Fibroblast of villous mesenchyme (primary cell): ENCODE measurements around the gene TRA2B. TPM values are rescaled to one million over a fixed set of nuclear protein-coding genes. Genes with fewer than 3 reads are reported as not detected.

Source experiments
- DNase-seq: peaks from one replicate; pipeline ENCODE4 v3.0.0-alpha.2; 2010; ENCODE audit warnings: low read depth
- H3K4me3 ChIP-seq: 2 replicates; pipeline ENCODE4 v1.5.1; 2011; ENCODE audit warnings: low read depth, mild to moderate bottlenecking, low read length
- CTCF ChIP-seq: IDR thresholded peaks from 2 replicates; pipeline ENCODE4 v1.5.1; 2012; ENCODE audit warnings: low read depth, mild to moderate bottlenecking, low read length; ENCODE audit not compliant: insufficient read depth
- total RNA-seq: library from RNA; depleted of rRNA; stranded (reverse); fragments of >200 nt; gene quantifications from 2 replicates; pipeline ENCODE4 v1.2.3, GENCODE V29; 2012

Gene TRA2B
- total RNA-seq, 1 donor: 182 TPM

- no peak for DNase-seq
- TF ChIP-seq CTCF: no peak
- no peak overlapping the region for H3K4me3 ChIP-seq
Observed at GRCh38 chr3:185874119-185874518, 63.7 kb downstream of the TRA2B start.

GRCh38 chr3:185867650-185868049 lies 70.2 kb downstream of the TRA2B start:
- DNase-seq: no peak
- no peak overlapping the region for H3K4me3 ChIP-seq
- no peak for TF ChIP-seq CTCF

GRCh38 chr3:185866995-185867394 lies 70.8 kb downstream of the TRA2B start:
- no peak overlapping the region for H3K4me3 ChIP-seq
- no peak for DNase-seq
- TF ChIP-seq CTCF: no peak

- no peak for DNase-seq
- TF ChIP-seq CTCF: no peak
- H3K4me3 ChIP-seq: no peak overlapping the region
Observed at GRCh38 chr3:185866555-185866954, 71.3 kb downstream of the TRA2B start.

Other genes with a start within 250 kb of the TRA2B start
- gene IGF2BP2, start 113.0 kb downstream of the TRA2B start, total RNA-seq: 62.5 and 67.8 TPM in 2 replicates
- 43.8 and 54.8 TPM in 2 replicates for gene ETV5, start 171.1 kb upstream of the TRA2B start, total RNA-seq